Ovary (tissue), 3 donors: ENCODE data around the gene PRF1.

ENCODE experiments used
- EP300 ChIP-seq: sonication (generic); formaldehyde crosslinking; IDR thresholded peaks from one replicate; pipeline ENCODE4 v1.6.1; 2017; ENCODE audit warnings: antibody characterized with exemption
- POLR2A ChIP-seq: fragments of 450-650 bp; IDR thresholded peaks from one replicate; pipeline ENCODE4 v1.6.1; 2017; ENCODE audit warnings: antibody characterized with exemption, mild to moderate bottlenecking, moderate library complexity
- TF ChIP-seq, protein P1 (sequence below), 3 donors: fragments of 450-650 bp in 2 of 3; fragments of 200-600 bp in 1 of 3; IDR thresholded peaks; one replicate each; pipeline versions ENCODE4 v1.5.1 to v1.8.0; 2016 to 2022; ENCODE audit warnings: antibody characterized with exemption in 3 of 3, mild to moderate bottlenecking in 1 of 3
- donor health status: DM: no; HTN: no; CAD: no.

GRCh38 chr10:70566515-70567290, 35.8 kb downstream of the PRF1 start:
- TF ChIP-seq, protein P1, sequence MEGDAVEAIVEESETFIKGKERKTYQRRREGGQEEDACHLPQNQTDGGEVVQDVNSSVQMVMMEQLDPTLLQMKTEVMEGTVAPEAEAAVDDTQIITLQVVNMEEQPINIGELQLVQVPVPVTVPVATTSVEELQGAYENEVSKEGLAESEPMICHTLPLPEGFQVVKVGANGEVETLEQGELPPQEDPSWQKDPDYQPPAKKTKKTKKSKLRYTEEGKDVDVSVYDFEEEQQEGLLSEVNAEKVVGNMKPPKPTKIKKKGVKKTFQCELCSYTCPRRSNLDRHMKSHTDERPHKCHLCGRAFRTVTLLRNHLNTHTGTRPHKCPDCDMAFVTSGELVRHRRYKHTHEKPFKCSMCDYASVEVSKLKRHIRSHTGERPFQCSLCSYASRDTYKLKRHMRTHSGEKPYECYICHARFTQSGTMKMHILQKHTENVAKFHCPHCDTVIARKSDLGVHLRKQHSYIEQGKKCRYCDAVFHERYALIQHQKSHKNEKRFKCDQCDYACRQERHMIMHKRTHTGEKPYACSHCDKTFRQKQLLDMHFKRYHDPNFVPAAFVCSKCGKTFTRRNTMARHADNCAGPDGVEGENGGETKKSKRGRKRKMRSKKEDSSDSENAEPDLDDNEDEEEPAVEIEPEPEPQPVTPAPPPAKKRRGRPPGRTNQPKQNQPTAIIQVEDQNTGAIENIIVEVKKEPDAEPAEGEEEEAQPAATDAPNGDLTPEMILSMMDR (IDR thresholded peaks at IDR 0.05) = no peak
- no peak for TF ChIP-seq EP300
- no peak for TF ChIP-seq POLR2A
